HCT116 (cell line): ENCODE results near the gene CAPZB. TPM values are rescaled to one million over a fixed set of nuclear protein-coding genes. Genes with fewer than 3 reads are reported as not detected.

Experiments used
- ATAC-seq: fragments of 200-7000 bp; cut with Tn5 transposase; 2 replicates; pipeline ENCODE4 v1.9.1; 2020; ENCODE audit warnings: mild to moderate bottlenecking, moderate library complexity
- BruUV-seq: library from RNA; stranded (reverse); fragments of 400-500 nt; replicated peaks from 2 replicates; lab custom pipeline; 2021; lab: Mats Ljungman, UMichigan
- CTCF ChIA-PET: fragments of 300-600 bp; sonication (Branson Sonifier 250); formaldehyde crosslinking; loops from one replicate; lab custom pipeline; 2021; ENCODE audit warnings: antibody characterized with exemption; lab: Charles Lee
- POLR2A ChIA-PET: fragments of 300-600, 350-600 bp; sonication (Branson Sonifier 250); formaldehyde crosslinking; loops from one replicate; lab custom pipeline; 2021; ENCODE audit warnings: antibody characterized with exemption; lab: Charles Lee
- RAD21 ChIA-PET, 2 experiments: fragments of 300-600 bp; sonication (Branson Sonifier 250); formaldehyde crosslinking; loops; one replicate each; lab custom pipeline; 2023; ENCODE audit warnings: low total read pairs in 2 of 2; ENCODE audit not compliant: uncharacterized antibody in 2 of 2, unreplicated experiment in 2 of 2, low non-redundant PET in 1 of 2; lab: Charles Lee
- DNase-seq: peaks from one replicate; pipeline ENCODE4 v3.0.0-alpha.2; 2010; ENCODE audit warnings: low read depth, low spot score
- H2AFZ ChIP-seq: fragments of 200-600 bp; shearing (Covaris generic), sonication (generic); 2 replicates; pipeline ENCODE4 v1.6.1; 2017; ENCODE audit warnings: low read depth, mixed run types, mixed read lengths, antibody characterized with exemption, low read length; ENCODE audit not compliant: poor library complexity, severe bottlenecking
- H3K27ac ChIP-seq: 2 replicates; pipeline ENCODE4 v1.5.1; 2012; ENCODE audit warnings: low read depth, low read length
- H3K27me3 ChIP-seq: fragments of 200-600 bp; sonication (generic); 2 replicates; pipeline ENCODE4 v1.6.1; 2016; ENCODE audit warnings: mixed run types, low read length, mixed read lengths; ENCODE audit not compliant: insufficient read depth
- H3K36me3 ChIP-seq, 2 experiments: fragments of 200-500 bp in 1 of 2; fragments of 200-600 bp in 1 of 2; sonication (Bioruptor generic) in 1 of 2; sonication (generic) in 1 of 2; 2 replicates each; pipeline versions ENCODE4 v1.5.1 to v1.6.1; 2014 to 2016; ENCODE audit warnings: low read length in 2 of 2, inconsistent platforms in 1 of 2, mixed read lengths in 1 of 2, mixed run types in 1 of 2; ENCODE audit not compliant: insufficient read depth in 2 of 2, control insufficient read depth in 1 of 2
- H3K4me1 ChIP-seq, 2 experiments: fragments of 200-600 bp in 1 of 2; sonication (generic) in 1 of 2; 2 replicates each; pipeline versions ENCODE4 v1.5.1 to v1.6.1; 2012 to 2017; ENCODE audit warnings: low read length in 2 of 2, inconsistent platforms in 1 of 2, mild to moderate bottlenecking in 1 of 2, mixed read lengths in 1 of 2, mixed run types in 1 of 2, moderate library complexity in 1 of 2; ENCODE audit not compliant: insufficient read depth in 2 of 2, control insufficient read depth in 1 of 2
- H3K4me2 ChIP-seq: fragments of 200-600 bp; sonication (generic); 2 replicates; pipeline ENCODE4 v1.6.1; 2017; ENCODE audit warnings: mixed run types, low read length, mixed read lengths
- H3K4me3 ChIP-seq, 2 experiments: fragments of 200-600 bp in 1 of 2; sonication (generic) in 1 of 2; replicated peaks in 1 of 2; 2 replicates each; pipeline ENCODE4 v1.5.1; 2011 to 2016; ENCODE audit warnings: low read length in 2 of 2, control low read depth in 1 of 2, low read depth in 1 of 2, mild to moderate bottlenecking in 1 of 2, mixed read lengths in 1 of 2, mixed run types in 1 of 2
- H3K79me2 ChIP-seq: fragments of 200-600 bp; sonication (generic); 2 replicates; pipeline ENCODE4 v1.6.1; 2017; ENCODE audit warnings: mild to moderate bottlenecking, mixed run types, low read length, moderate library complexity, mixed read lengths; ENCODE audit not compliant: insufficient read depth
- H3K9ac ChIP-seq: fragments of 200-600 bp; sonication (generic); 2 replicates; pipeline ENCODE4 v1.6.1; 2016; ENCODE audit warnings: low read length, mixed read lengths
- H3K9me2 ChIP-seq: fragments of 200-600 bp; sonication (generic), shearing (Covaris generic); 2 replicates; pipeline ENCODE4 v1.6.1; 2017; ENCODE audit warnings: mixed run types, mild to moderate bottlenecking, moderate library complexity; ENCODE audit not compliant: insufficient read depth
- H3K9me3 ChIP-seq, 2 experiments: fragments of 200-500 bp in 1 of 2; fragments of 200-600 bp in 1 of 2; sonication (Bioruptor generic) in 1 of 2; sonication (generic) in 1 of 2; 2 replicates each; pipeline ENCODE4 v1.6.1; 2014 to 2017; ENCODE audit warnings: low read length in 2 of 2, mixed read lengths in 2 of 2, inconsistent platforms in 1 of 2, low read depth in 1 of 2, mild to moderate bottlenecking in 1 of 2, mixed run types in 1 of 2, moderate library complexity in 1 of 2; ENCODE audit not compliant: control insufficient read depth in 1 of 2, insufficient read depth in 1 of 2
- H4K20me1 ChIP-seq: fragments of 200-600 bp; sonication (generic), shearing (Covaris generic); 2 replicates; pipeline ENCODE4 v1.6.1; 2017; ENCODE audit warnings: mixed run types, mild to moderate bottlenecking, moderate library complexity; ENCODE audit not compliant: insufficient read depth
- ATF3 ChIP-seq: IDR thresholded peaks from 2 replicates; pipeline ENCODE4 v1.6.1; 2012
- CTCF ChIP-seq, 3 experiments: fragments of 200-600 bp in 1 of 3; sonication (generic) in 1 of 3; IDR thresholded peaks in 2 of 3; conservative IDR thresholded peaks in 1 of 3; 2 replicates each; pipeline ENCODE4 v1.5.1; 2012 to 2017; ENCODE audit warnings: low read depth in 2 of 3, low read length in 2 of 3, antibody characterized with exemption in 1 of 3, borderline replicate concordance in 1 of 3, control low read depth in 1 of 3, mild to moderate bottlenecking in 1 of 3, mixed read lengths in 1 of 3, mixed run types in 1 of 3, moderate library complexity in 1 of 3; ENCODE audit not compliant: insufficient read depth in 1 of 3
- EGR1 ChIP-seq: IDR thresholded peaks from 2 replicates; pipeline ENCODE4 v1.6.1; 2012; ENCODE audit warnings: low read depth
- ELF1 ChIP-seq: IDR thresholded peaks from 2 replicates; pipeline ENCODE4 v1.6.1; 2012; ENCODE audit warnings: low read depth, borderline replicate concordance
- EZH2 ChIP-seq: fragments of 200-600 bp; sonication (generic); IDR thresholded peaks from 2 replicates; pipeline ENCODE4 v1.6.1; 2017; ENCODE audit warnings: antibody characterized with exemption, mixed run types
- EZH2phosphoT487 ChIP-seq: fragments of 200-600 bp; IDR thresholded peaks from 2 replicates; pipeline ENCODE4 v1.6.1; 2018; ENCODE audit warnings: antibody characterized with exemption, borderline replicate concordance
- FOSL1 ChIP-seq: IDR thresholded peaks from 2 replicates; pipeline ENCODE4 v1.6.1; 2012; ENCODE audit warnings: low read depth
- POLR2A ChIP-seq: IDR thresholded peaks from 2 replicates; pipeline ENCODE4 v1.7.0; 2011; ENCODE audit warnings: borderline replicate concordance; ENCODE audit not compliant: insufficient read depth, insufficient read length; ENCODE audit errors: extremely low read depth
- RAD21 ChIP-seq: IDR thresholded peaks from 2 replicates; pipeline ENCODE4 v1.6.1; 2012; ENCODE audit warnings: low read depth, mild to moderate bottlenecking
- REST ChIP-seq: IDR thresholded peaks from 2 replicates; pipeline ENCODE4 v1.6.1; 2012; ENCODE audit warnings: low read depth
- SIN3A ChIP-seq: IDR thresholded peaks from 2 replicates; pipeline ENCODE4 v1.6.1; 2012; ENCODE audit warnings: low read depth
- SP1 ChIP-seq: IDR thresholded peaks from 2 replicates; pipeline ENCODE4 v1.6.1; 2012; ENCODE audit warnings: low read depth
- SRF ChIP-seq: IDR thresholded peaks from 2 replicates; pipeline ENCODE4 v1.6.1; 2012; ENCODE audit warnings: low read depth
- TCF7L2 ChIP-seq: IDR thresholded peaks from 2 replicates; pipeline ENCODE4 v1.7.0; 2011; ENCODE audit warnings: borderline replicate concordance, inconsistent platforms; ENCODE audit not compliant: insufficient read depth, insufficient read length; ENCODE audit errors: extremely low read depth
- ZBTB33 ChIP-seq: IDR thresholded peaks from 2 replicates; pipeline ENCODE4 v1.6.1; 2011; ENCODE audit warnings: mild to moderate bottlenecking, low read length, moderate library complexity; ENCODE audit not compliant: insufficient replicate concordance; ENCODE audit errors: extremely low read depth
- ZFX ChIP-seq: fragments of 450-650 bp; IDR thresholded peaks from 2 replicates; pipeline ENCODE4 v1.6.1; 2017
- intact Hi-C: fragments of 100-400 bp; cut with micrococcal nuclease; formaldehyde crosslinking; loops from 2 replicates; pipeline ENCODE4 v1.10.0; 2022
- total RNA-seq: library from RNA; stranded (reverse); gene quantifications from one replicate; pipeline ENCODE4 v1.2.1, GENCODE V29; 2021; ENCODE audit not compliant: unreplicated experiment

CAPZB gene
- total RNA-seq, 1 experiment from 2014 or later: 203 TPM

- no peak for TF ChIP-seq CTCF (IDR thresholded peaks at IDR 0.05 in 2 of 3, conservative IDR thresholded peaks at IDR 0.05 in 1 of 3; ENCODE audit: borderline replicate concordance in 1 of 3, insufficient read depth in 1 of 3, low read depth in 2 of 3, low read length in 2 of 3)
Measured at GRCh38 chr1:19462781-19463503, 22.4 kb downstream of the CAPZB start (continued).

- peaks cover 89% of the 10 kb centered on the region for H3K79me2 ChIP-seq
- no TSS peak for BruUV-seq
- intact Hi-C loops: no loop called here
- ChIA-PET RAD21 (no interaction called here), CTCF (no interaction called here), POLR2A (no interaction called here)
- no peak overlapping the region for H3K27ac ChIP-seq
- no peak overlapping the region for H3K4me2 ChIP-seq
- H3K9me2 ChIP-seq: no peaks in the 10 kb centered on the region
- no peaks in the 10 kb centered on the region for H3K27me3 ChIP-seq
- no peak overlapping the region for H2AFZ ChIP-seq
- no peaks in the 10 kb centered on the region; a peak in 1 of 4 replicates for H3K36me3 ChIP-seq
- no peak overlapping the region for H3K4me3 ChIP-seq
- no peaks in the 10 kb centered on the region for H3K9me3 ChIP-seq
- H3K9ac ChIP-seq: no peak overlapping the region
- DNase-seq: no peak
- no peak for ATAC-seq
- H3K4me1 ChIP-seq: no peaks in the 10 kb centered on the region; a peak in 1 of 4 replicates
- H4K20me1 ChIP-seq: peaks cover 14% of the 10 kb centered on the region; the same call in 1 of the 2 replicates
- TF ChIP-seq ATF3 (no peak), EGR1 (no peak), TCF7L2 (no peak), EZH2phosphoT487 (no peak), SP1 (no peak), RAD21 (no peak), REST (no peak), ZBTB33 (no peak), ZFX (no peak), POLR2A (no peak), EZH2 (no peak), FOSL1 (no peak), SIN3A (no peak), SRF (no peak), ELF1 (no peak)
Measured at GRCh38 chr1:19461220-19461554, 24.2 kb downstream of the CAPZB start.
